AG04450 (cell line): ENCODE data around the gene EOMES. TPM values are rescaled to one million over a fixed set of nuclear protein-coding genes. Genes with fewer than 3 reads are reported as not detected.

ENCODE experiments used
- CTCF ChIA-PET: fragments of 300-600, 350-600 bp; formaldehyde crosslinking; extraction: SDS; loops from one replicate; lab custom pipeline; 2022; ENCODE audit warnings: antibody characterized with exemption, inconsistent platforms; lab: Charles Lee
- POLR2A ChIA-PET: fragments of 350-600 bp; formaldehyde crosslinking; extraction: SDS; loops from one replicate; lab custom pipeline; 2021; ENCODE audit warnings: antibody characterized with exemption, inconsistent platforms; lab: Yijun Ruan, JAX
- DNase-seq: peaks from one replicate; pipeline ENCODE4 v3.0.0-alpha.2; 2011; ENCODE audit warnings: low read depth, low spot score
- H3K27ac ChIP-seq: one replicate; pipeline ENCODE4 v1.5.1; 2012; ENCODE audit warnings: low read depth, low read length, control low read depth
- H3K27me3 ChIP-seq: one replicate; pipeline ENCODE4 v1.6.0; 2012; ENCODE audit warnings: low read length; ENCODE audit not compliant: control insufficient read depth, insufficient read depth
- H3K4me3 ChIP-seq: 2 replicates; pipeline ENCODE4 v1.5.1; 2011; ENCODE audit warnings: mild to moderate bottlenecking, low read depth, low read length, control low read depth
- H3K9me3 ChIP-seq: 2 replicates; pipeline ENCODE4 v1.5.1; 2012; ENCODE audit warnings: low read length; ENCODE audit not compliant: control insufficient read depth, insufficient read depth
- CTCF ChIP-seq: IDR thresholded peaks from 2 replicates; pipeline ENCODE4 v1.5.1; 2011; ENCODE audit warnings: low read depth, low read length, control low read depth, inconsistent platforms
- polyA plus RNA-seq: library from polyadenylated mRNA; depleted of rRNA; stranded (reverse); fragments of >200 nt; gene quantifications from 2 replicates; pipeline ENCODE4 v1.2.3, GENCODE V29; 2011

The EOMES gene
- polyA plus RNA-seq, 1 experiment = not detected

- no peak overlapping the region for H3K27ac ChIP-seq
- peaks cover 83% of the 10 kb centered on the region for H3K27me3 ChIP-seq
- H3K9me3 ChIP-seq = no peaks in the 10 kb centered on the region; the same call in 1 of the 2 replicates
- no peak for DNase-seq
- TF ChIP-seq CTCF = no peak
- H3K4me3 ChIP-seq = 0 out of 2 replicates have a peak overlapping the region, but pooled peaks have one; percentile 4
- POLR2A ChIA-PET = no interaction called here
- CTCF ChIA-PET = interaction anchor here (0.6 to 1.5 kb wide), 3 partner anchors 13 to 613 kb away, joined by 4 to 6 read pairs (median 5); no protein-coding TSS in a partner anchor
Measured at GRCh38 chr3:27714692-27715453, 7.2 kb downstream of the EOMES start.

- no peak overlapping the region for H3K4me3 ChIP-seq
- no peak overlapping the region for H3K27ac ChIP-seq
- H3K9me3 ChIP-seq = no peaks in the 10 kb centered on the region; the same call in 1 of the 2 replicates
- no peak for DNase-seq
- ChIA-PET POLR2A (no interaction called here), CTCF (interaction anchor here (2.7 to 3.0 kb wide), 2 partner anchors 10 to 613 kb away, joined by 26 to 113 read pairs; no protein-coding TSS in a partner anchor)
- H3K27me3 ChIP-seq = peaks cover 80% of the 10 kb centered on the region
- TF ChIP-seq CTCF = no peak
Measured at GRCh38 chr3:27714146-27714526, 8.0 kb downstream of the EOMES start.

GRCh38 chr3:27713435-27714145 is 8.5 kb downstream of the EOMES start:
- H3K4me3 ChIP-seq = peak overlapping the region; percentile 57
- peaks cover 74% of the 10 kb centered on the region for H3K27me3 ChIP-seq
- no peak overlapping the region for H3K27ac ChIP-seq
- DNase-seq = no peak
- ChIA-PET POLR2A (interaction anchor here (0.6 kb wide), 1 partner anchor 495 kb away, joined by 3 read pairs; no protein-coding TSS in a partner anchor), CTCF (interaction anchor here (1.1 to 3.0 kb wide), 12 partner anchors 11 to 625 kb away, joined by 4 to 113 read pairs (median 22); no protein-coding TSS in a partner anchor)
- TF ChIP-seq CTCF = no peak
- H3K9me3 ChIP-seq = no peaks in the 10 kb centered on the region; the same call in 1 of the 2 replicates

DNA sequence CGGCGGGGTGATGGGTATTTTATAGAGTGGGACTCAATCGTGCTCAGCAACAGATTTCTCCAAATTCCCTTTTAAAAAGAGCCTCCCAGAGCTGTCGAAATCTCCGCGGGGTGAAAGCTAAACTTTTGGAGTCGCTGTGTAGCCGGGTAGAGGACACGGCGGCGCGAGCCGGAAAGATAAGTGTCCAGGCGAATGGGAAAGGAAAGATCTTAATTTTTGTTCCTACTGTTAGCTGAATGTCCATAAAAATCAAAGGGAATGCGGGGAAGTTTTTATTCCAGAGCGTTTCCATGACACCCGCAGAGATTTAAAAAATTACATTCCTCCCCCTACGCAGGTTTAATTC is 9.1 kb downstream of the EOMES start:
- POLR2A ChIA-PET = interaction anchor here (0.6 kb wide), 1 partner anchor 494 kb away, joined by 3 read pairs; no protein-coding TSS in a partner anchor
- Histone ChIP-seq H3K27ac (no peak overlapping the region), H3K27me3 (peaks cover 76% of the 10 kb centered on the region), H3K4me3 (peak overlapping the region; percentile 57), H3K9me3 (no peaks in the 10 kb centered on the region; the same call in 1 of the 2 replicates)
- no peak for DNase-seq
- TF ChIP-seq CTCF = no peak
- CTCF ChIA-PET = interaction anchor here (0.7 to 3.0 kb wide), 18 partner anchors 11 to 631 kb away, joined by 3 to 113 read pairs (median 11); no protein-coding TSS in a partner anchor
